ENCODE results near the gene SLC26A8. TPM values are rescaled to one million over a fixed set of nuclear protein-coding genes. Genes with fewer than 3 reads are reported as not detected.

The SLC26A8 gene
- total RNA-seq, 1 donor from 2014 or later: not detected

GRCh38 chr6:35907750-35908149 is 116.7 kb downstream of the SLC26A8 start:
- Mint-ChIP-seq H3K27me3 (ENCODE audit: low read depth, unreplicated experiment) (no peaks in the 10 kb centered on the region), H3K36me3 (ENCODE audit: low read depth, unreplicated experiment) (peaks cover 38% of the 10 kb centered on the region), H3K4me3 (ENCODE audit: unreplicated experiment) (no peak overlapping the region), H3K9me3 (ENCODE audit: unreplicated experiment) (peaks cover 26% of the 10 kb centered on the region), H3K27ac (ENCODE audit: unreplicated experiment) (no peak overlapping the region), H3K4me1 (ENCODE audit: low read depth, unreplicated experiment) (peaks cover 8% of the 10 kb centered on the region)
- H3K79me2 ChIP-seq (ENCODE audit: insufficient read depth, low read length): peaks cover 89% of the 10 kb centered on the region
- peaks cover 27% of the 10 kb centered on the region for H4K20me1 ChIP-seq (ENCODE audit: insufficient read depth, low read length)
- DNase-seq (ENCODE audit: low read depth) (no peak), FAIRE-seq (no peak)
- H3K9ac ChIP-seq (ENCODE audit: low read length): no peak overlapping the region
- peaks cover 10% of the 10 kb centered on the region for H3K4me1 ChIP-seq (ENCODE audit: insufficient read depth, low read length)
- peaks cover 11% of the 10 kb centered on the region for H3K36me3 ChIP-seq (ENCODE audit: insufficient read depth, low read length)
- H3K27ac ChIP-seq (ENCODE audit: low read depth, low read length): no peak overlapping the region
- H2AFZ ChIP-seq (ENCODE audit: low read depth, low read length): no peak overlapping the region
- TF ChIP-seq CTCF (IDR thresholded peaks at IDR 0.05; ENCODE audit: insufficient read depth, low read depth, low read length) (no peak), EZH2 (IDR thresholded peaks at IDR 0.05; ENCODE audit: insufficient read depth, low read length) (no peak)
- H3K4me3 ChIP-seq (ENCODE audit: insufficient read depth, low read depth, low read length): no peak overlapping the region
- no peaks in the 10 kb centered on the region for H3K9me3 ChIP-seq (ENCODE audit: insufficient read depth, low read depth, low read length)
- no peak overlapping the region for H3K4me2 ChIP-seq (ENCODE audit: low read length)
- H3K27me3 ChIP-seq (ENCODE audit: insufficient read depth, low read length): no peaks in the 10 kb centered on the region

GRCh38 chr6:35906499-35906846 is 118.0 kb downstream of the SLC26A8 start:
- H3K27ac Mint-ChIP-seq (ENCODE audit: unreplicated experiment): peak overlapping the region; percentile 31

More at GRCh38 chr6:35906499-35906846, 118.0 kb downstream of the SLC26A8 start:
- Histone ChIP-seq H3K9me3 (ENCODE audit: insufficient read depth, low read depth, low read length) (no peaks in the 10 kb centered on the region), H3K4me3 (ENCODE audit: insufficient read depth, low read depth, low read length) (no peak overlapping the region), H3K27me3 (ENCODE audit: insufficient read depth, low read length) (no peaks in the 10 kb centered on the region), H3K36me3 (ENCODE audit: insufficient read depth, low read length) (peaks cover 11% of the 10 kb centered on the region), H3K4me1 (ENCODE audit: insufficient read depth, low read length) (peaks cover 5% of the 10 kb centered on the region), H3K9ac (ENCODE audit: low read length) (no peak overlapping the region), H4K20me1 (ENCODE audit: insufficient read depth, low read length) (peaks cover 38% of the 10 kb centered on the region), H3K4me2 (ENCODE audit: low read length) (peak overlapping the region; percentile 2), H3K79me2 (ENCODE audit: insufficient read depth, low read length) (peaks cover 89% of the 10 kb centered on the region), H2AFZ (ENCODE audit: low read depth, low read length) (no peak overlapping the region), H3K27ac (ENCODE audit: low read depth, low read length) (no peak overlapping the region)
- H3K9me3 Mint-ChIP-seq (ENCODE audit: unreplicated experiment): peaks cover 26% of the 10 kb centered on the region
- peaks cover 33% of the 10 kb centered on the region for H3K36me3 Mint-ChIP-seq (ENCODE audit: low read depth, unreplicated experiment)
- H3K4me1 Mint-ChIP-seq (ENCODE audit: low read depth, unreplicated experiment): peaks cover 8% of the 10 kb centered on the region
- TF ChIP-seq EZH2 (IDR thresholded peaks at IDR 0.05; ENCODE audit: insufficient read depth, low read length): no peak
- TF ChIP-seq CTCF (IDR thresholded peaks at IDR 0.05; ENCODE audit: insufficient read depth, low read depth, low read length): no peak
- no peak for FAIRE-seq
- no peak for DNase-seq (ENCODE audit: low read depth)
- H3K4me3 Mint-ChIP-seq (ENCODE audit: unreplicated experiment): no peak overlapping the region
- no peaks in the 10 kb centered on the region for H3K27me3 Mint-ChIP-seq (ENCODE audit: low read depth, unreplicated experiment)
